AG09309 (cell line): ENCODE results near the gene PCYOX1L.
"Not testable (repeated sequence)": the region's sequence is repeated elsewhere in the genome, so short reads cannot be mapped to it uniquely, and the experiment has no call there.

ENCODE experiments used
- DNase-seq: peaks from one replicate; pipeline ENCODE4 v3.0.0-alpha.2; 2010; ENCODE audit warnings: low read depth
- H3K4me3 ChIP-seq: 2 replicates; pipeline ENCODE4 v1.5.1; 2011; ENCODE audit warnings: mild to moderate bottlenecking, low read depth, low read length, moderate library complexity; ENCODE audit not compliant: control insufficient read depth
- TF ChIP-seq, protein P1 (sequence below): IDR thresholded peaks from 2 replicates; pipeline ENCODE4 v1.5.1; 2011; ENCODE audit warnings: mild to moderate bottlenecking, low read depth, low read length, inconsistent platforms; ENCODE audit not compliant: insufficient read depth, control insufficient read depth; ENCODE audit errors: missing control alignments

PCYOX1L gene

DNA sequence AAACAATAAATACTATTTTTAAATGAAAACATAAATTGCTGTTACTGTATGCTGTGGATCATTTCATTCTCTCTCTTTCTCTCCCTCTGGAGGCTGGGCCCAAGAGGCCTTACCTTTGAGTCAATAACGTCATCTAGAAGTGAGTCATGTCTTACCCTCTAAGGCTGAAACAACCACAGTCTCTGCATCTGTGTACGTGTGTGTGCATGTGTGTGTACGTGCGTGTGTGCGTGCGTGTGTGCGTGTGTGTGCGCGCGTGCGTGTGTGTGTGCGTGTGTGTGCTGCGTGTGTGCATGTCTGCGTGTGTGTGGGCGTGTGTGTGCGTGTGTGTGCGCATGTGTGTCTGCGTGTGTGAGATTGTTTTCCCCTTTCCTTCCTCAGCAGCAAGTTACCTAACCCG is 34.9 kb downstream of the PCYOX1L start:
- TF ChIP-seq, protein P1, sequence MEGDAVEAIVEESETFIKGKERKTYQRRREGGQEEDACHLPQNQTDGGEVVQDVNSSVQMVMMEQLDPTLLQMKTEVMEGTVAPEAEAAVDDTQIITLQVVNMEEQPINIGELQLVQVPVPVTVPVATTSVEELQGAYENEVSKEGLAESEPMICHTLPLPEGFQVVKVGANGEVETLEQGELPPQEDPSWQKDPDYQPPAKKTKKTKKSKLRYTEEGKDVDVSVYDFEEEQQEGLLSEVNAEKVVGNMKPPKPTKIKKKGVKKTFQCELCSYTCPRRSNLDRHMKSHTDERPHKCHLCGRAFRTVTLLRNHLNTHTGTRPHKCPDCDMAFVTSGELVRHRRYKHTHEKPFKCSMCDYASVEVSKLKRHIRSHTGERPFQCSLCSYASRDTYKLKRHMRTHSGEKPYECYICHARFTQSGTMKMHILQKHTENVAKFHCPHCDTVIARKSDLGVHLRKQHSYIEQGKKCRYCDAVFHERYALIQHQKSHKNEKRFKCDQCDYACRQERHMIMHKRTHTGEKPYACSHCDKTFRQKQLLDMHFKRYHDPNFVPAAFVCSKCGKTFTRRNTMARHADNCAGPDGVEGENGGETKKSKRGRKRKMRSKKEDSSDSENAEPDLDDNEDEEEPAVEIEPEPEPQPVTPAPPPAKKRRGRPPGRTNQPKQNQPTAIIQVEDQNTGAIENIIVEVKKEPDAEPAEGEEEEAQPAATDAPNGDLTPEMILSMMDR: no peak
- no peak for DNase-seq
- no peak overlapping the region for H3K4me3 ChIP-seq

DNA sequence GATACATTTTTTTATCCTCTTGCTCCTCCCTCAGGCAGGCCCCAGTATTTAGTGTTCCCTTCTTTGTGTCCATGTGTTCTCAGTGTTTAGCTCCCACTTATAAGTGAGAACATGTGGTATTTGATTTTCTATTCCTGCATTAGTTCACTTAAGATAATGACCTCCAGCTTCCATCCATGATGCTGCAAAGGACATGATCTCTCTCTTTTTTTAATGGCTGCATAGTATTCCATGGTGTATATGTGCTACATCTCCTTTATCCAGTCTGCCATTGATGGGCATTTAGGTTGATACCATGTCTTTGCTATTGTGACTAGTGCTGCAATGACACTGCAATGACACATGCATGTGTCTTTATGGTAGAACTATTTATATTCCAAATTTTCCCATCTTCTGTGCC is 37.1 kb downstream of the PCYOX1L start:
- not testable (repeated sequence) for H3K4me3 ChIP-seq, DNase-seq

DNA sequence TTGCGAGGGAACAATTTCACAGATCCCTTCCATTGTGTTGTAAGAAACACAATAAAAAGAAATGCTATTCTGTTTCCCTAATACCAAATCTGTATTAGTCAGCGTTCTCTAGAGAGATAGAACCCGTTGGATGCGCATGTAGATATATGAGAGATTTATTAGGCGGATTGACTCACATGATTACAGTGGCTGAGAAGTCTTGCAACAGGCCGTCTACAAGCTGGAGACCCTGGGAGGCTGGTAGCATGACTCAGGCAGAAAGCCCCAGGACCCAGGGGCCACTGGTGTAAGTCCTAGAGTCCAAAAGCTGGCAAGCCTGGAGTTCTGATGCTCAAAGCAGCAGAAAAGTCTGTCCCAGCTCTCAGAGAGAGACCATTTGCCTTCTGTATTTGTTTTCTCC is 39.7 kb downstream of the PCYOX1L start:
- no peak overlapping the region for H3K4me3 ChIP-seq
- TF ChIP-seq, protein P1: no peak
- DNase-seq: peak; percentile 98

DNA sequence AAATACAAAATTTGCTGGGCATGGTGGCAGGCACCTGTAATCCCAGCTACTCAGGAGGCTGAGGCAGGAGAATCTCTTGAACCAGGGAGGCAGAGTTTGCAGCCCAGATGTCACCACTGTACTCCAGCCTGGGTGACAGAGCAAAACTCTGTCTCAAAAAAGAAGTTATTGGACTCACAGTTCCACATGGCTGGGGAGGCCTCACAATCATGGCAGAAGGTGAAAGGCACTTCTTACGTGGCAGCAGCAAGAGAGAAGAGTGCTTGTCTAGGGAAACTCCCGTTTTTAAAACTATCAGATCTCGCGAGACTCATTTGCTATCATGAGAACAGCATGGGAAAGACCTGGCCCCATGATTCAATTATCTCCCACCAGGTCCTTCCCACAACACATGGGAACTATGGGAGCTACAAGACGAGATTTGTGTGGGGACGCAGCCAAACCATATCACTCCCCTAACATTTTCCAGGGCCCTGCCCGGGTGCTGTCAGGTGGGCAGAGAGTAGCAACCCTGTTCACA is 41.0 kb downstream of the PCYOX1L start:
- H3K4me3 ChIP-seq, DNase-seq: not testable (repeated sequence)

DNA sequence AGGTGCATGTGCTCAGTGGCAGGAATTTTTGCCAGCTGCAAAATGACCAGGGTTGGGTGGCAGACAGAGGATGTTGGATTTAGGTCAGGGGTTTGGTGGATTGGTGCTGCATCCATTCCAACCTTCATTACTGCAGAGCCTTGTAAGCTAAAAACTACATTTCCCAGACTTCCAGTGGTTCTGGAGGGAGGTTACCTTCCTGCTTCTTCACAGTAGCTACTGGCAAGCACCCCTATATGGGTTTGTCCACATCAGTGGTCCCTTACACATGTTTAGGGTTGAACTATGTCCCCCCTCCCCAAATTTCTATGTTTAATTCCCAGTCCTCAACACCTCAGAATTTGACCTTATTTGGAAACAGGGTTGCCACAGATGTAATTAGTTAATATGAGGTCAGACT is 41.9 kb downstream of the PCYOX1L start:
- TF ChIP-seq, protein P1: no peak
- no peak for DNase-seq
- H3K4me3 ChIP-seq: no peak overlapping the region

DNA sequence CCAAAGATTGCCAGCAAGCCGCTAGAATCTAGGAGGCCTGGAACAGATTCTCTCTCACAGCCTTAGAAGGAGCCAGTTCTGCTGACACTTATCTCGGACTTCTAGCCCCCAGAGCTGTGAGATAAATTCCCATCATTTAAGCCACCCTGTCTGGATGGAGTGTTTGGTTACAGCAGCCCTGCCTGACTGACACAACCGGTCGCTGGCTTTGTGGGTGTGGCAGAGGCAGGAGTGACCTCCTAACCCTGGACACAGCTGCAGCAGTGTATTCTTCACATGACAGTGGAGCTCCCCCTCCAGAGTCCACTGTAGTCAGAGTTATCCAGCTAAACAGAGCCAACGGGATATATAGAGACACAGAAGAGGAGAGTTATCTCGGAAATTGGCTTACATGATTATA is 42.5 kb downstream of the PCYOX1L start:
- no peak for DNase-seq
- TF ChIP-seq, protein P1: no peak
- H3K4me3 ChIP-seq: no peak overlapping the region

DNA sequence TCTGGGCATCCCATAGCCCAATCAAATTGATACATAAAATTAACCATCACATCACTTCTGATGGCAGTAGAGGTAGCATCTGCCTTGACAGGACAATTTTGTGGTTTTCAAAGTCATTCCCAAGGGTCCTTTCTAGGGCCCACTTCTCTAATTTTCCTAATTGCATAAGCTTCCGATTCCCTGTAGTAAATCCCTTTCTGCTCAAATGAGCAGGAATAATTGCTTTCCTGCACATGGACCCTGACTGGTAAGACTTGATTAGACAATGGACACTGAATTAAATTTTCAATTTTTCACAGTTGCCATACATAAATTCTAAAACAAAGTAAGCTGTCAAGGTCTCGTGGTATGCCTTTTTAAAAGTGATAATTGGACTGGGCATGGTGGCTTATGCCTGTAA is 43.2 kb downstream of the PCYOX1L start:
- no peak for DNase-seq
- TF ChIP-seq, protein P1: no peak
- H3K4me3 ChIP-seq: no peak overlapping the region

DNA sequence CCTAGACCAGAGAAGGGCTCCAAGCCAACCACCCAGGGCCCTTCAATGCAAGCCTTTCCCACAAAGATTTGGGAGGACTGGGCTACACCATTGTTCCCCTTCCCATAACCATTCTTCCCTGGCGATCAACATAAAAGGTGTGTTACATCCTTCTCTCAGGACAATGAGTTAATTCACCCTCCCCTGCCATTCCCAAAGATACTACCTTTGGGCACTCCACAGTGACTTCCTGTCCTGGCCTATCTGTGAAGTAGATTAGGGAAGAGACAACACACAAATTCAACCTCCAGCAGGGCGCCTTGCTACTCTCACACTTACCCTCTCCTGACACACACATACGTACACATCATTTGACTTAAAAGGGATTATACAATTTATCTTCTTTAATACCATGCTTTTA is 44.4 kb downstream of the PCYOX1L start:
- H3K4me3 ChIP-seq: no peak overlapping the region
- no peak for DNase-seq
- TF ChIP-seq, protein P1: no peak
